RWPE1 (cell line): Measurements from ENCODE around the gene NOS3.

ENCODE experiments used
- CTCF ChIA-PET: fragments of 350-600 bp; sonication (Branson Sonifier 250); formaldehyde crosslinking; extraction: SDS; loops from one replicate; lab custom pipeline; 2021; lab: Yijun Ruan, JAX
- POLR2A ChIA-PET: fragments of 400-600 bp; formaldehyde crosslinking; extraction: SDS; loops from one replicate; lab custom pipeline; 2020; ENCODE audit warnings: antibody characterized with exemption; ENCODE audit not compliant: low non-redundant PET; lab: Yijun Ruan, JAX
- DNase-seq: peaks from one replicate; pipeline ENCODE4 v3.0.0; 2012; ENCODE audit warnings: low spot score
- H3K27ac ChIP-seq: fragments of 450-650 bp; 2 replicates; pipeline ENCODE4 v1.5.1; 2017
- TF ChIP-seq, protein P1 (sequence below): fragments of 450-650 bp; conservative IDR thresholded peaks from 2 replicates; pipeline ENCODE4 v1.5.1; 2017; ENCODE audit warnings: low read depth, mild to moderate bottlenecking

NOS3 gene

GRCh38 chr7:150986099-150986512 lies 4.7 kb upstream of the NOS3 start:
- TF ChIP-seq, protein P1, sequence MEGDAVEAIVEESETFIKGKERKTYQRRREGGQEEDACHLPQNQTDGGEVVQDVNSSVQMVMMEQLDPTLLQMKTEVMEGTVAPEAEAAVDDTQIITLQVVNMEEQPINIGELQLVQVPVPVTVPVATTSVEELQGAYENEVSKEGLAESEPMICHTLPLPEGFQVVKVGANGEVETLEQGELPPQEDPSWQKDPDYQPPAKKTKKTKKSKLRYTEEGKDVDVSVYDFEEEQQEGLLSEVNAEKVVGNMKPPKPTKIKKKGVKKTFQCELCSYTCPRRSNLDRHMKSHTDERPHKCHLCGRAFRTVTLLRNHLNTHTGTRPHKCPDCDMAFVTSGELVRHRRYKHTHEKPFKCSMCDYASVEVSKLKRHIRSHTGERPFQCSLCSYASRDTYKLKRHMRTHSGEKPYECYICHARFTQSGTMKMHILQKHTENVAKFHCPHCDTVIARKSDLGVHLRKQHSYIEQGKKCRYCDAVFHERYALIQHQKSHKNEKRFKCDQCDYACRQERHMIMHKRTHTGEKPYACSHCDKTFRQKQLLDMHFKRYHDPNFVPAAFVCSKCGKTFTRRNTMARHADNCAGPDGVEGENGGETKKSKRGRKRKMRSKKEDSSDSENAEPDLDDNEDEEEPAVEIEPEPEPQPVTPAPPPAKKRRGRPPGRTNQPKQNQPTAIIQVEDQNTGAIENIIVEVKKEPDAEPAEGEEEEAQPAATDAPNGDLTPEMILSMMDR = peak; percentile 84
- DNase-seq = peak; percentile 42
- H3K27ac ChIP-seq = no peak overlapping the region
- CTCF ChIA-PET = interaction anchor here (0.6 to 1.3 kb wide), 8 partner anchors 22 to 1901 kb away, joined by 3 to 10 read pairs (median 4); no protein-coding TSS in a partner anchor
- POLR2A ChIA-PET = no interaction called here

- ChIA-PET POLR2A (no interaction called here), CTCF (interaction anchor here (0.7 to 1.3 kb wide), 3 partner anchors 42 to 72 kb away, joined by 3 to 4 read pairs (median 3); no protein-coding TSS in a partner anchor)
- H3K27ac ChIP-seq = no peak overlapping the region
These were observed 4.3 kb upstream of the NOS3 start for GRCh38 chr7:150986556-150986955.

DNA sequence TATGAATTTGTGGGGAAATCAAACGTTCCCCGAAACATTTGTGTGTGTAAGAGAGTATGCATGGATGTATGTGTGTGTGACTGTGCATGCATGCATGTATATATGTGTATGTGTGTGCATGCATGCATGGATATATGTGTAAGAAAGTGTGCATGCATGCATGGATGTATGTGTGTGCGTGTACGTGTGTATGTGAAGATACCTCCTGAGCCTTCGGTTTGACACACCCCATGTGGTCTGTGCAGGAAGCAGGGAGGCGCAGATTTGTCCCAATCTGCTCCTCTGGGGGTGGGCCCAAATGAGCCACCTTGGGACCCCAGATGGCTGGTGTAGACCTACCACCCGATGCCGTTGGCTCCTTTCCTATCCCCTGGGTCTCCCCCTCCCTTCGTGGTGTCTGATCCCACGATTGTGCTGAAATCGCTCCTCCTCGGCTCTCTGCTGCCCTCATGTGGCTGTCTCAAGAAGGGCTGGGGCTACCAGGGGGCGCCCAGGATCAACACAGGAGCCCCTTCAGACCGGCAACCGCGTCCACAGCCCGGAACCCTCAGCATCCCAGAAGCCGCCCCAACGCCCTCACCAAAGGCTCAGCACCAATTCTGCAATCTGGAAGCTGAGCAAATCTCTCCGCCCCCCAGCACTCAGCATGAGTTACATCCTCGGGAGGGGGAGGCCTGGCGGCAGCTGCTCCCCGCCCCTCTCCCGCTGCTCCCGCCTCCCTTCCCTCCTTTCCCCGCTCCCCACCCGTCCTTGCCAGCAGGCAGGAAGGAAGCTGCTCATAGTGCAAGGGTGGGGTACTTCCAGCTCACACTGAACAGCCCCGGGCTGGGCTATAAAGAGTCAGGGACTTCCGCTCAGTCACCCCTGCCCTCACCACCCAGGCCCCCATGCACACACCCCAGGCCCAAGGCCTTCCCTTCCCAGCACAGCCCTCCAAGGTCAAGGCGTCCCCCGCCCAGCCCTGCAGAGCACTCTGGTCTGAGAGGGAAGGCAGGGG lies 2.3 kb upstream of the NOS3 start:
- DNase-seq = peak; percentile 37
- no peak overlapping the region for H3K27ac ChIP-seq
- ChIA-PET CTCF (interaction anchor here (0.7 to 0.8 kb wide), 3 partner anchors 26 to 90 kb away, joined by 3 to 5 read pairs (median 4); no protein-coding TSS in a partner anchor), POLR2A (no interaction called here)
- TF ChIP-seq, protein P1 = peak; percentile 93

More at GRCh38 chr7:150986556-150986955, 4.3 kb upstream of the NOS3 start:
- no peak for DNase-seq
- TF ChIP-seq, protein P1 = no peak

DNA sequence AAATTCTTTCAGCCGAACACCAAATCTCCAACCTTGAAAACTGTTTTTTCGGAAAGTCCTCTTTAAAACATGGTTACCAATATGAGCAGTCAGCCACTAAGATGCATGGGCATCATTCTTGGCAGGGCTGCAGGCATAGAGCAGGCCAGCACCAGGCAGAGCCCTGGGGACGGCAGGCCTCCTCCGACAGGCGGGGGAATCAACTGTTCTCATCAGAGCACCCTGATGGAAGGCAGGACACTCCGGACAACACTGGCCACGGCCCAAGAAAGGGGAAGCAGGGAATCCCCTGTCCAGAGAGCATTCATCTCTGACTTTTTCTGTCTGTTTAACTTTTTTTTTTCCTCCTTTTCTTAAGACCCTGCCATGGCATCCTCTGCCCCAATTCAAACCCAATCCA lies 1.4 kb upstream of the NOS3 start:
- TF ChIP-seq, protein P1 = no peak
- ChIA-PET CTCF (interaction anchor here (0.7 kb wide), 1 partner anchor 67 kb away, joined by 5 read pairs; no protein-coding TSS in a partner anchor), POLR2A (no interaction called here)
- no peak overlapping the region for H3K27ac ChIP-seq
- DNase-seq = no peak

DNA sequence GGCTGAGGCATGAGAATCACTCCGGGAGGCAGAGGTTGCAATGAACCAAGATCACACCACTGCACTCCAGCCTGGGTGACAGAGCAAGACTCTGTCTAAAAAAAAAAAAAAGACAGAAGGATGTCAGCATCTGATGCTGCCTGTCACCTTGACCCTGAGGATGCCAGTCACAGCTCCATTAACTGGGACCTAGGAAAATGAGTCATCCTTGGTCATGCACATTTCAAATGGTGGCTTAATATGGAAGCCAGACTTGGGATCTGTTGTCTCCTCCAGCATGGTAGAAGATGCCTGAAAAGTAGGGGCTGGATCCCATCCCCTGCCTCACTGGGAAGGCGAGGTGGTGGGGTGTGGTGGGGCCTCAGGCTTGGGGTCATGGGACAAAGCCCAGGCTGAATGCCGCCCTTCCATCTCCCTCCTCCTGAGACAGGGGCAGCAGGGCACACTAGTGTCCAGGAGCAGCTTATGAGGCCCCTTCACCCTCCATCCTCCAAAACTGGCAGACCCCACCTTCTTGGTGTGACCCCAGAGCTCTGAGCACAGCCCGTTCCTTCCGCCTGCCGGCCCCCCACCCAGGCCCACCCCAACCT lies 1.3 kb downstream of the NOS3 start:
- ChIA-PET CTCF (no interaction called here), POLR2A (no interaction called here)
- H3K27ac ChIP-seq = no peak overlapping the region
- no peak for DNase-seq
- TF ChIP-seq, protein P1 = no peak

- POLR2A ChIA-PET = no interaction called here
- no peak for DNase-seq
- no peak overlapping the region for H3K27ac ChIP-seq
- CTCF ChIA-PET = no interaction called here
- TF ChIP-seq, protein P1 = no peak
These were observed 2.1 kb downstream of the NOS3 start for GRCh38 chr7:150992833-150993302.
